WTC11 (cell line): ENCODE measurements around the gene PABPN1. TPM values are rescaled to one million over a fixed set of nuclear protein-coding genes. Genes with fewer than 3 reads are reported as not detected.

Experiments used
- ATAC-seq: fragments of 200-7000 bp; cut with Tn5 transposase; 2 replicates; pipeline ENCODE4 v1.10.0; 2021; ENCODE audit warnings: mild to moderate bottlenecking, moderate library complexity
- CTCF ChIA-PET: fragments of 300-600 bp; sonication (Branson Sonifier 250); formaldehyde crosslinking; loops from one replicate; lab custom pipeline; 2021; ENCODE audit warnings: antibody characterized with exemption; lab: Charles Lee
- POLR2A ChIA-PET: fragments of 350-600 bp; sonication (Branson Sonifier 250); formaldehyde crosslinking; loops from one replicate; lab custom pipeline; 2021; ENCODE audit warnings: antibody characterized with exemption; lab: Charles Lee
- DNase-seq: peaks from one replicate; pipeline ENCODE4 v3.0.0; 2021; ENCODE audit warnings: low spot score
- H3K27ac Mint-ChIP-seq: 2 replicates; pipeline ENCODE4 v1.8.0; 2021; ENCODE audit warnings: mixed read lengths
- H3K27me3 Mint-ChIP-seq: 2 replicates; pipeline ENCODE4 v1.8.0; 2021; ENCODE audit warnings: low read depth, mild to moderate bottlenecking, moderate library complexity, mixed read lengths
- H3K36me3 Mint-ChIP-seq: 2 replicates; pipeline ENCODE4 v1.8.0; 2021; ENCODE audit warnings: mixed read lengths
- H3K4me1 Mint-ChIP-seq: 2 replicates; pipeline ENCODE4 v1.8.0; 2022; ENCODE audit warnings: mixed read lengths
- H3K4me3 Mint-ChIP-seq: 2 replicates; pipeline ENCODE4 v1.8.0; 2021; ENCODE audit warnings: mild to moderate bottlenecking, moderate library complexity, mixed read lengths
- H3K9me3 Mint-ChIP-seq: 2 replicates; pipeline ENCODE4 v1.8.0; 2021; ENCODE audit warnings: mixed read lengths
- ATF1 ChIP-seq: sonication (generic); formaldehyde crosslinking; IDR thresholded peaks from 2 replicates; pipeline ENCODE4 v1.8.1; 2023; ENCODE audit warnings: mild to moderate bottlenecking, moderate library complexity, missing genetic modification reagents
- CDX4 ChIP-seq: fragments of 250-450 bp; sonication (Bioruptor Pico); IDR thresholded peaks from 2 replicates; pipeline ENCODE4 v1.9.0; 2021; ENCODE audit warnings: moderate library complexity, mild to moderate bottlenecking, inconsistent platforms, borderline replicate concordance
- E2F1 ChIP-seq: sonication (generic); formaldehyde crosslinking; IDR thresholded peaks from 2 replicates; pipeline ENCODE4 v1.8.0; 2022; ENCODE audit warnings: mild to moderate bottlenecking, missing genetic modification reagents
- ELF4 ChIP-seq: sonication (generic); formaldehyde crosslinking; IDR thresholded peaks from 2 replicates; pipeline ENCODE4 v1.8.1; 2022; ENCODE audit warnings: low read depth, mild to moderate bottlenecking, moderate library complexity, missing genetic modification reagents
- ETV6 ChIP-seq: sonication (generic); formaldehyde crosslinking; IDR thresholded peaks from 2 replicates; pipeline ENCODE4 v1.8.1; 2022; ENCODE audit warnings: mild to moderate bottlenecking, missing genetic modification reagents
- JAZF1 ChIP-seq: fragments of 250-450 bp; sonication (Bioruptor Pico); IDR thresholded peaks from 2 replicates; pipeline ENCODE4 v1.9.0; 2021; ENCODE audit warnings: moderate library complexity, mild to moderate bottlenecking, inconsistent platforms
- MYBL2 ChIP-seq: sonication (generic); formaldehyde crosslinking; IDR thresholded peaks from 2 replicates; pipeline ENCODE4 v1.8.1; 2023; ENCODE audit warnings: mild to moderate bottlenecking, moderate library complexity, missing genetic modification reagents
- NFE2L1 ChIP-seq: sonication (generic); formaldehyde crosslinking; IDR thresholded peaks from 2 replicates; pipeline ENCODE4 v1.8.1; 2023; ENCODE audit warnings: missing genetic modification reagents
- NFYB ChIP-seq: sonication (generic); formaldehyde crosslinking; conservative IDR thresholded peaks from 2 replicates; pipeline ENCODE4 v1.8.0; 2022; ENCODE audit warnings: low read depth, missing genetic modification reagents
- NR3C1 ChIP-seq: sonication (generic); formaldehyde crosslinking; conservative IDR thresholded peaks from 2 replicates; pipeline ENCODE4 v1.8.1; 2023; ENCODE audit warnings: low read depth, mild to moderate bottlenecking, missing genetic modification reagents
- PREB ChIP-seq: sonication (generic); formaldehyde crosslinking; IDR thresholded peaks from 2 replicates; pipeline ENCODE4 v1.8.1; 2022; ENCODE audit warnings: mild to moderate bottlenecking, missing genetic modification reagents, moderate library complexity, borderline replicate concordance
- SOX15 ChIP-seq: fragments of 250-450 bp; sonication (Bioruptor Pico); IDR thresholded peaks from 2 replicates; pipeline ENCODE4 v1.9.0; 2021; ENCODE audit warnings: mild to moderate bottlenecking
- SP1 ChIP-seq: sonication (generic); formaldehyde crosslinking; conservative IDR thresholded peaks from 2 replicates; pipeline ENCODE4 v1.8.1; 2022; ENCODE audit warnings: missing genetic modification reagents
- STAT6 ChIP-seq: sonication (generic); formaldehyde crosslinking; conservative IDR thresholded peaks from 2 replicates; pipeline ENCODE4 v1.8.1; 2023; ENCODE audit warnings: mild to moderate bottlenecking, low read depth, missing genetic modification reagents, moderate library complexity
- TEAD4 ChIP-seq: sonication (generic); formaldehyde crosslinking; IDR thresholded peaks from 2 replicates; pipeline ENCODE4 v1.8.0; 2022; ENCODE audit warnings: mild to moderate bottlenecking, missing genetic modification reagents
- TP53 ChIP-seq: sonication (generic); formaldehyde crosslinking; IDR thresholded peaks from 2 replicates; pipeline ENCODE4 v1.8.1; 2023; ENCODE audit warnings: mild to moderate bottlenecking, missing genetic modification reagents
- ZNF219 ChIP-seq: sonication (generic); formaldehyde crosslinking; IDR thresholded peaks from 2 replicates; pipeline ENCODE4 v1.8.0; 2023; ENCODE audit warnings: missing genetic modification reagents, mild to moderate bottlenecking, borderline replicate concordance
- ZNF263 ChIP-seq: sonication (generic); formaldehyde crosslinking; IDR thresholded peaks from 2 replicates; pipeline ENCODE4 v1.8.1; 2022; ENCODE audit warnings: low read depth, mild to moderate bottlenecking, moderate library complexity, missing genetic modification reagents
- ZNF423 ChIP-seq: fragments of 250-450 bp; sonication (Bioruptor Pico); IDR thresholded peaks from 2 replicates; pipeline ENCODE4 v2.1.2; 2022; ENCODE audit warnings: mild to moderate bottlenecking, moderate library complexity
- ZNF512 ChIP-seq: sonication (generic); formaldehyde crosslinking; IDR thresholded peaks from 2 replicates; pipeline ENCODE4 v1.8.1; 2022; ENCODE audit warnings: missing genetic modification reagents, borderline replicate concordance
- total RNA-seq: library from RNA; stranded (reverse); gene quantifications from 3 replicates; pipeline ENCODE4 v1.2.3, GENCODE V29; 2021

PABPN1 gene
- total RNA-seq, 1 experiment from 2014 or later = 321 TPM

- ATAC-seq = no peak
- TF ChIP-seq NFYB (CRISPR knock-in tag) = no peak
- TF ChIP-seq NFE2L1 (CRISPR knock-in tag) = no peak
- no peak for TF ChIP-seq ZNF219 (CRISPR knock-in tag)
- no peak for TF ChIP-seq TEAD4
- Mint-ChIP-seq H3K4me1 (peaks cover 12% of the 10 kb centered on the region), H3K27ac (no peak overlapping the region), H3K36me3 (no peaks in the 10 kb centered on the region), H3K9me3 (no peaks in the 10 kb centered on the region), H3K4me3 (no peak overlapping the region), H3K27me3 (peaks cover 66% of the 10 kb centered on the region)
- CTCF ChIA-PET = interaction anchor here (0.6 to 7.7 kb wide), 3 partner anchors 9 to 96 kb away, joined by 3 to 82 read pairs (median 3); no protein-coding TSS in a partner anchor
- POLR2A ChIA-PET = interaction anchor here (0.7 kb wide), 1 partner anchor 1963 kb away, joined by 3 read pairs; no protein-coding TSS in a partner anchor
- DNase-seq = no peak
Observed at GRCh38 chr14:23371865-23372264, 50.6 kb downstream of the PABPN1 start.

GRCh38 chr14:23372509-23372908, 51.3 kb downstream of the PABPN1 start, which contains the start of gene IL25:
IL25 (plus strand) TSS chr14:23372809.
- TF ChIP-seq SP1 (CRISPR knock-in tag) = no peak
- TF ChIP-seq SOX15 (CRISPR knock-in tag) = no peak
- no peak for TF ChIP-seq PREB (CRISPR knock-in tag)
- TF ChIP-seq NFYB (CRISPR knock-in tag) = no peak
- no peak for TF ChIP-seq ZNF263
- TF ChIP-seq ATF1 (CRISPR knock-in tag) = no peak
- no peak for TF ChIP-seq ZNF219 (CRISPR knock-in tag)
- TF ChIP-seq TP53 (CRISPR knock-in tag) = no peak
- TF ChIP-seq STAT6 (CRISPR knock-in tag) = no peak
- no peak for TF ChIP-seq CDX4 (CRISPR knock-in tag)
- TF ChIP-seq ZNF512 = no peak
- TF ChIP-seq ELF4 (CRISPR knock-in tag) = no peak
- TF ChIP-seq MYBL2 (CRISPR knock-in tag) = no peak
- TF ChIP-seq ETV6 (CRISPR knock-in tag) = no peak
- TF ChIP-seq NR3C1 (CRISPR knock-in tag) = no peak
- no peak for TF ChIP-seq ZNF423 (CRISPR knock-in tag)
- no peak for TF ChIP-seq E2F1 (CRISPR knock-in tag)
- no peak for TF ChIP-seq JAZF1
- ChIA-PET POLR2A (interaction anchor here (0.7 kb wide), 1 partner anchor 1962 kb away, joined by 3 read pairs; no protein-coding TSS in a partner anchor), CTCF (interaction anchor here (1.0 to 7.7 kb wide), 2 partner anchors 9 to 24 kb away, joined by 3 to 82 read pairs; no protein-coding TSS in a partner anchor)
- peaks cover 66% of the 10 kb centered on the region for H3K27me3 Mint-ChIP-seq
- DNase-seq (no peak), ATAC-seq (no peak)
- H3K4me3 Mint-ChIP-seq = no peak within 1 kb of the TSS
- H3K4me1 Mint-ChIP-seq = peaks cover 7% of the 10 kb centered on the region
- H3K9me3 Mint-ChIP-seq = no peaks in the 10 kb centered on the region
- no peak within 1 kb of the TSS for H3K27ac Mint-ChIP-seq
- no peaks in the 10 kb centered on the region for H3K36me3 Mint-ChIP-seq
